ENCODE data around the gene FGF4. TPM values are rescaled to one million over a fixed set of nuclear protein-coding genes. Genes with fewer than 3 reads are reported as not detected.

FGF4 gene
- total RNA-seq, 1 donor from 2014 or later: 0.37 TPM

GRCh38 chr11:69803604-69804218, 28.6 kb upstream of the FGF4 start:
- TF ChIP-seq CTCF (IDR thresholded peaks at IDR 0.05; ENCODE audit: partially characterized antibody, unreplicated experiment): no peak
- Mint-ChIP-seq H3K4me1 (ENCODE audit: low read depth, unreplicated experiment) (peaks cover 7% of the 10 kb centered on the region), H3K27me3 (ENCODE audit: unreplicated experiment) (peaks cover 8% of the 10 kb centered on the region), H3K36me3 (ENCODE audit: unreplicated experiment) (no peaks in the 10 kb centered on the region), H3K27ac (ENCODE audit: unreplicated experiment) (no peak overlapping the region), H3K9me3 (ENCODE audit: unreplicated experiment) (no peaks in the 10 kb centered on the region), H3K4me3 (ENCODE audit: unreplicated experiment) (no peak overlapping the region)
- no peak for DNase-seq

- H3K9me3 Mint-ChIP-seq (ENCODE audit: unreplicated experiment): no peaks in the 10 kb centered on the region
- H3K27me3 Mint-ChIP-seq (ENCODE audit: unreplicated experiment): peaks cover 8% of the 10 kb centered on the region
- H3K4me1 Mint-ChIP-seq (ENCODE audit: low read depth, unreplicated experiment): no peaks in the 10 kb centered on the region
- no peak overlapping the region for H3K27ac Mint-ChIP-seq (ENCODE audit: unreplicated experiment)
- no peak for DNase-seq
- H3K4me3 Mint-ChIP-seq (ENCODE audit: unreplicated experiment): no peak overlapping the region
- H3K36me3 Mint-ChIP-seq (ENCODE audit: unreplicated experiment): no peaks in the 10 kb centered on the region
- TF ChIP-seq CTCF (IDR thresholded peaks at IDR 0.05; ENCODE audit: partially characterized antibody, unreplicated experiment): no peak
Measured at GRCh38 chr11:69803022-69803421, 27.9 kb upstream of the FGF4 start.

- no peaks in the 10 kb centered on the region for H3K9me3 Mint-ChIP-seq (ENCODE audit: unreplicated experiment)
- H3K27ac Mint-ChIP-seq (ENCODE audit: unreplicated experiment): no peak overlapping the region
- H3K36me3 Mint-ChIP-seq (ENCODE audit: unreplicated experiment): no peaks in the 10 kb centered on the region
- peaks cover 8% of the 10 kb centered on the region for H3K27me3 Mint-ChIP-seq (ENCODE audit: unreplicated experiment)
- DNase-seq: no peak
- no peak for TF ChIP-seq CTCF (IDR thresholded peaks at IDR 0.05; ENCODE audit: partially characterized antibody, unreplicated experiment)
- no peaks in the 10 kb centered on the region for H3K4me1 Mint-ChIP-seq (ENCODE audit: low read depth, unreplicated experiment)
- no peak overlapping the region for H3K4me3 Mint-ChIP-seq (ENCODE audit: unreplicated experiment)
Measured at GRCh38 chr11:69802590-69802989, 27.4 kb upstream of the FGF4 start.

GRCh38 chr11:69801513-69802335, 26.6 kb upstream of the FGF4 start:
- Mint-ChIP-seq H3K4me3 (ENCODE audit: unreplicated experiment) (no peak overlapping the region), H3K27ac (ENCODE audit: unreplicated experiment) (no peak overlapping the region), H3K36me3 (ENCODE audit: unreplicated experiment) (no peaks in the 10 kb centered on the region), H3K27me3 (ENCODE audit: unreplicated experiment) (peaks cover 4% of the 10 kb centered on the region), H3K9me3 (ENCODE audit: unreplicated experiment) (no peaks in the 10 kb centered on the region), H3K4me1 (ENCODE audit: low read depth, unreplicated experiment) (no peaks in the 10 kb centered on the region)
- DNase-seq: peak; percentile 70
- peak; percentile 98 for TF ChIP-seq CTCF (IDR thresholded peaks at IDR 0.05; ENCODE audit: partially characterized antibody, unreplicated experiment)

GRCh38 chr11:69800278-69800677, 25.1 kb upstream of the FGF4 start:
- peaks cover 2% of the 10 kb centered on the region for H3K27me3 Mint-ChIP-seq (ENCODE audit: unreplicated experiment)
- no peak overlapping the region for H3K4me3 Mint-ChIP-seq (ENCODE audit: unreplicated experiment)
- H3K27ac Mint-ChIP-seq (ENCODE audit: unreplicated experiment): no peak overlapping the region
- H3K9me3 Mint-ChIP-seq (ENCODE audit: unreplicated experiment): no peaks in the 10 kb centered on the region
- TF ChIP-seq CTCF (IDR thresholded peaks at IDR 0.05; ENCODE audit: partially characterized antibody, unreplicated experiment): no peak
- H3K36me3 Mint-ChIP-seq (ENCODE audit: unreplicated experiment): no peaks in the 10 kb centered on the region
- DNase-seq: no peak
- H3K4me1 Mint-ChIP-seq (ENCODE audit: low read depth, unreplicated experiment): no peaks in the 10 kb centered on the region

All from glutamatergic neuron (in vitro differentiated cells).